Measurements from ENCODE around the gene ARID1B.
"Not testable (repeated sequence)": the region's sequence is repeated elsewhere in the genome, so short reads cannot be mapped to it uniquely, and the experiment has no call there.

ARID1B gene

GRCh38 chr6:157143890-157144798 is 367.0 kb downstream of the ARID1B start:
- no peak for ATAC-seq (ENCODE audit: low read depth)
- no peaks in the 10 kb centered on the region for H3K27me3 Mint-ChIP-seq
- no peaks in the 10 kb centered on the region for H3K9me3 Mint-ChIP-seq
- DNase-seq (ENCODE audit: low spot score in 2 of 2): no peak
- no peak overlapping the region for H3K4me3 Mint-ChIP-seq
- no peak overlapping the region for H3K27ac Mint-ChIP-seq
- H3K4me1 Mint-ChIP-seq: peaks cover 7% of the 10 kb centered on the region
- peaks cover 21% of the 10 kb centered on the region for H3K36me3 Mint-ChIP-seq

GRCh38 chr6:157144859-157145568 is 367.8 kb downstream of the ARID1B start:
- H3K9me3 Mint-ChIP-seq: no peaks in the 10 kb centered on the region
- H3K27ac Mint-ChIP-seq: no peak overlapping the region
- ATAC-seq (ENCODE audit: low read depth): no peak
- H3K36me3 Mint-ChIP-seq: peaks cover 22% of the 10 kb centered on the region
- peaks cover 7% of the 10 kb centered on the region for H3K4me1 Mint-ChIP-seq
- no peak for DNase-seq (ENCODE audit: low spot score in 2 of 2)
- no peaks in the 10 kb centered on the region for H3K27me3 Mint-ChIP-seq
- H3K4me3 Mint-ChIP-seq: no peak overlapping the region

GRCh38 chr6:157145656-157146285 is 368.6 kb downstream of the ARID1B start:
- H3K4me3 Mint-ChIP-seq: no peak overlapping the region
- ATAC-seq (ENCODE audit: low read depth): no peak
- no peak for DNase-seq (ENCODE audit: low spot score in 2 of 2)
- no peaks in the 10 kb centered on the region for H3K9me3 Mint-ChIP-seq
- H3K27ac Mint-ChIP-seq: peak overlapping the region; percentile 12
- H3K4me1 Mint-ChIP-seq: peaks cover 5% of the 10 kb centered on the region
- no peaks in the 10 kb centered on the region for H3K27me3 Mint-ChIP-seq
- H3K36me3 Mint-ChIP-seq: peaks cover 21% of the 10 kb centered on the region

- not testable (repeated sequence) for H3K9me3 Mint-ChIP-seq; H3K27me3 Mint-ChIP-seq; H3K4me3 Mint-ChIP-seq; H3K4me1 Mint-ChIP-seq; DNase-seq (ENCODE audit: low spot score in 2 of 2); ATAC-seq (ENCODE audit: low read depth)
- Mint-ChIP-seq H3K27ac (peak overlapping the region; percentile 43), H3K36me3 (peaks cover 24% of the 10 kb centered on the region)
Observed at GRCh38 chr6:157147054-157148026, 370.2 kb downstream of the ARID1B start.

- no peaks in the 10 kb centered on the region for H3K9me3 Mint-ChIP-seq
- H3K36me3 Mint-ChIP-seq: peaks cover 27% of the 10 kb centered on the region
- peak overlapping the region; percentile 50 for H3K27ac Mint-ChIP-seq
- no peak for DNase-seq (ENCODE audit: low spot score in 2 of 2)
- H3K4me1 Mint-ChIP-seq: peaks cover 2% of the 10 kb centered on the region
- no peaks in the 10 kb centered on the region for H3K27me3 Mint-ChIP-seq
- H3K4me3 Mint-ChIP-seq: no peak overlapping the region
- ATAC-seq (ENCODE audit: low read depth): no peak
Observed at GRCh38 chr6:157148391-157149323, 371.5 kb downstream of the ARID1B start.

GRCh38 chr6:157150076-157150475 is 372.9 kb downstream of the ARID1B start:
- Mint-ChIP-seq H3K36me3 (peaks cover 37% of the 10 kb centered on the region), H3K27ac (no peak overlapping the region), H3K4me1 (peaks cover 2% of the 10 kb centered on the region), H3K27me3 (no peaks in the 10 kb centered on the region), H3K9me3 (no peaks in the 10 kb centered on the region), H3K4me3 (no peak overlapping the region)
- DNase-seq (ENCODE audit: low spot score in 2 of 2): no peak
- ATAC-seq (ENCODE audit: low read depth): no peak

GRCh38 chr6:157151029-157151428 is 373.9 kb downstream of the ARID1B start:
- no peak for ATAC-seq (ENCODE audit: low read depth)
- H3K27ac Mint-ChIP-seq: peak overlapping the region; percentile 41
- H3K4me1 Mint-ChIP-seq: peaks cover 2% of the 10 kb centered on the region
- H3K4me3 Mint-ChIP-seq: no peak overlapping the region
- no peaks in the 10 kb centered on the region for H3K27me3 Mint-ChIP-seq
- H3K9me3 Mint-ChIP-seq: no peaks in the 10 kb centered on the region
- no peak for DNase-seq (ENCODE audit: low spot score in 2 of 2)
- peaks cover 43% of the 10 kb centered on the region for H3K36me3 Mint-ChIP-seq

GRCh38 chr6:157151989-157152388 is 374.8 kb downstream of the ARID1B start:
- ATAC-seq (ENCODE audit: low read depth): no peak
- Mint-ChIP-seq H3K4me3 (no peak overlapping the region), H3K4me1 (no peaks in the 10 kb centered on the region), H3K9me3 (no peaks in the 10 kb centered on the region), H3K27me3 (no peaks in the 10 kb centered on the region), H3K27ac (no peak overlapping the region), H3K36me3 (peaks cover 43% of the 10 kb centered on the region)
- no peak for DNase-seq (ENCODE audit: low spot score in 2 of 2)

- Mint-ChIP-seq H3K27me3 (no peaks in the 10 kb centered on the region), H3K9me3 (no peaks in the 10 kb centered on the region), H3K4me1 (no peaks in the 10 kb centered on the region), H3K27ac (peak overlapping the region; percentile 48), H3K4me3 (no peak overlapping the region), H3K36me3 (peaks cover 48% of the 10 kb centered on the region)
- DNase-seq (ENCODE audit: low spot score in 2 of 2) (no peak), ATAC-seq (ENCODE audit: low read depth) (no peak)
Observed at GRCh38 chr6:157152556-157152955, 375.4 kb downstream of the ARID1B start.

- Mint-ChIP-seq H3K36me3 (peaks cover 46% of the 10 kb centered on the region), H3K4me1 (no peaks in the 10 kb centered on the region), H3K27ac (no peak overlapping the region), H3K4me3 (no peak overlapping the region), H3K9me3 (no peaks in the 10 kb centered on the region), H3K27me3 (no peaks in the 10 kb centered on the region)
- DNase-seq (ENCODE audit: low spot score in 2 of 2): no peak
- ATAC-seq (ENCODE audit: low read depth): no peak
Observed at GRCh38 chr6:157155804-157156203, 378.6 kb downstream of the ARID1B start.

- Mint-ChIP-seq H3K27ac (peak overlapping the region; percentile 14), H3K4me3 (no peak overlapping the region), H3K9me3 (no peaks in the 10 kb centered on the region), H3K4me1 (no peaks in the 10 kb centered on the region), H3K27me3 (no peaks in the 10 kb centered on the region), H3K36me3 (peaks cover 38% of the 10 kb centered on the region)
- ATAC-seq (ENCODE audit: low read depth): no peak
- no peak for DNase-seq (ENCODE audit: low spot score in 2 of 2)
Observed at GRCh38 chr6:157157258-157157657, 380.1 kb downstream of the ARID1B start.

GRCh38 chr6:157158456-157158855 is 381.3 kb downstream of the ARID1B start:
- DNase-seq (ENCODE audit: low spot score in 2 of 2): no peak
- Mint-ChIP-seq H3K36me3 (peaks cover 33% of the 10 kb centered on the region), H3K27me3 (no peaks in the 10 kb centered on the region), H3K9me3 (no peaks in the 10 kb centered on the region), H3K4me1 (peaks cover under 1% of the 10 kb centered on the region), H3K27ac (no peak overlapping the region), H3K4me3 (no peak overlapping the region)
- no peak for ATAC-seq (ENCODE audit: low read depth)
